Progenitor cell of endocrine pancreas (in vitro differentiated cells): ENCODE results near the gene KRT72. TPM values are rescaled to one million over a fixed set of nuclear protein-coding genes. Genes with fewer than 3 reads are reported as not detected.

ENCODE experiments used
- DNase-seq: peaks from one replicate; pipeline ENCODE4 v3.0.0; 2021; ENCODE audit warnings: low spot score; ENCODE audit not compliant: unreplicated experiment
- H3K27ac Mint-ChIP-seq: 2 replicates; pipeline ENCODE4 v1.8.0; 2021; ENCODE audit warnings: mild to moderate bottlenecking, moderate library complexity, mixed read lengths
- H3K27me3 Mint-ChIP-seq: 2 replicates; pipeline ENCODE4 v1.8.0; 2021; ENCODE audit warnings: mixed read lengths
- H3K36me3 Mint-ChIP-seq: 2 replicates; pipeline ENCODE4 v1.8.0; 2022; ENCODE audit warnings: mixed read lengths; ENCODE audit not compliant: insufficient read depth
- H3K4me1 Mint-ChIP-seq: 2 replicates; pipeline ENCODE4 v1.8.0; 2021; ENCODE audit warnings: low read depth, mixed read lengths
- H3K4me3 Mint-ChIP-seq: 2 replicates; pipeline ENCODE4 v1.8.0; 2021; ENCODE audit warnings: low read depth, mild to moderate bottlenecking, moderate library complexity, mixed read lengths
- H3K9me3 Mint-ChIP-seq: 2 replicates; pipeline ENCODE4 v1.8.0; 2021; ENCODE audit warnings: low read depth, mixed read lengths
- total RNA-seq: library from RNA; stranded (reverse); gene quantifications from 2 replicates; pipeline ENCODE4 v1.2.1, GENCODE V29; 2021
- TF ChIP-seq, protein P1 (sequence below): fragments of 200-600 bp; sonication (generic); IDR thresholded peaks from one replicate; pipeline ENCODE4 v1.5.0; 2021; ENCODE audit warnings: antibody characterized with exemption, mild to moderate bottlenecking; ENCODE audit not compliant: unreplicated experiment

Gene KRT72
- total RNA-seq, 1 donor from 2014 or later = not detected

DNA sequence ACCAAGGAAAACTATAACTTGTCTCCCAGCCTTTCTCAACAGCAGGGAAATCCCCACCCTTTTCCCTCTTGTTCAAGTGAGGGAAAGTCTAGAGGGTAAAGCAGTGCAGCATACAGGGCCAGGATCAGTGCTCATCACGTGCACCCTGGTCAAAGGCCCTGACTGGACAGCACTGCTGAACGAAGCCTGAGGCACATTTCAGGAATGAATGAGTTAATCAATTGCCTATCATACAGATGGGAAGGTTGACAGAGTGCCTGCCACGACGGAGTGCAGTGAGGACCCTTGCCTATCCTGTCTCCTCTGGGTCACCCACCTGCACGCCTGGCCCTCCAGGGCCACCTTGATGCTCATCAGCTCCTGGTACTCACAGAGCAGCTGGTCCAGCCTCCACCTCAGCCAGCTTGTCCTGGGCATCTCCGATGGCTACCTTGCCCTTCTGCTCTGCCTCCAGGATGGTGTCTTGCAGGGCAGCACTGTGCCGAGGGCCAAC lies 28.8 kb upstream of the KRT72 start:
- Mint-ChIP-seq H3K36me3 (no peaks in the 10 kb centered on the region), H3K27me3 (peaks cover 61% of the 10 kb centered on the region), H3K4me1 (no peaks in the 10 kb centered on the region), H3K4me3 (no peak overlapping the region), H3K27ac (no peak overlapping the region), H3K9me3 (no peaks in the 10 kb centered on the region)
- DNase-seq = no peak
- TF ChIP-seq, protein P1, sequence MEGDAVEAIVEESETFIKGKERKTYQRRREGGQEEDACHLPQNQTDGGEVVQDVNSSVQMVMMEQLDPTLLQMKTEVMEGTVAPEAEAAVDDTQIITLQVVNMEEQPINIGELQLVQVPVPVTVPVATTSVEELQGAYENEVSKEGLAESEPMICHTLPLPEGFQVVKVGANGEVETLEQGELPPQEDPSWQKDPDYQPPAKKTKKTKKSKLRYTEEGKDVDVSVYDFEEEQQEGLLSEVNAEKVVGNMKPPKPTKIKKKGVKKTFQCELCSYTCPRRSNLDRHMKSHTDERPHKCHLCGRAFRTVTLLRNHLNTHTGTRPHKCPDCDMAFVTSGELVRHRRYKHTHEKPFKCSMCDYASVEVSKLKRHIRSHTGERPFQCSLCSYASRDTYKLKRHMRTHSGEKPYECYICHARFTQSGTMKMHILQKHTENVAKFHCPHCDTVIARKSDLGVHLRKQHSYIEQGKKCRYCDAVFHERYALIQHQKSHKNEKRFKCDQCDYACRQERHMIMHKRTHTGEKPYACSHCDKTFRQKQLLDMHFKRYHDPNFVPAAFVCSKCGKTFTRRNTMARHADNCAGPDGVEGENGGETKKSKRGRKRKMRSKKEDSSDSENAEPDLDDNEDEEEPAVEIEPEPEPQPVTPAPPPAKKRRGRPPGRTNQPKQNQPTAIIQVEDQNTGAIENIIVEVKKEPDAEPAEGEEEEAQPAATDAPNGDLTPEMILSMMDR = no peak

DNA sequence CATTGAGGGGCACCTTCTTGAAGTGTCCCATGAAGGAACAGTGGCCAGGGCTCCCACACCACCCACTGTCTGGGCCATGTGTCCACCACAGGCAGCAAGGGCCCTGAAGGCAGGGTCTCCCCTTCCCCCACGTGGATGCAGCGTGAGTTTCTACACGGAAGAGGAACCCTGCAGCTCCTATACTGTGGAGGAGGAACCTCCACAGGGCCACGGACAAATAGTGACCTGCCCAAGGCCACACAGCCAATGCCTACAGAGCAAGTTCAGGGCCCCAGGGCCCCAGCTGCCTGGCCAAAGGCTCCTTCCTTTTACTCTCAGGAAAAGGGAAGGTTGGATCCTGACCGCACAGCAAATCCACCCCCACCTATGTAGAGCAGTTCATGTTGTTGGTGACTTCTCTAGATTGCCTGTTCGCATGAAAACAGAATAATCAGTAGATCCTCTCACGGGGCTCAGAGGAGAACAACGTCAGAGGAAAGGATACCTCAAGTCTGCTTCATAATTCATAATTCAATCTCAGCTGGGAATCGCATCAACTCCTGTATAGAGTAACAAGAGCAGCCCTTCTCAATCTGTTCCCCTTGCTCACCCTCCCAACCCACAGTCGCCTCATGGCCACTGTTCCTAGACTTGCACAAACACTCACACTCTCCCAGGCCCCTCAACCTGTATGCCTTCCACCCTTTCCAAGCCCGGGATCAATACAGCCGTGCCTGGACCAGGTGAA lies 28.2 kb upstream of the KRT72 start:
- Mint-ChIP-seq H3K27ac (no peak overlapping the region), H3K27me3 (peaks cover 62% of the 10 kb centered on the region)

DNA sequence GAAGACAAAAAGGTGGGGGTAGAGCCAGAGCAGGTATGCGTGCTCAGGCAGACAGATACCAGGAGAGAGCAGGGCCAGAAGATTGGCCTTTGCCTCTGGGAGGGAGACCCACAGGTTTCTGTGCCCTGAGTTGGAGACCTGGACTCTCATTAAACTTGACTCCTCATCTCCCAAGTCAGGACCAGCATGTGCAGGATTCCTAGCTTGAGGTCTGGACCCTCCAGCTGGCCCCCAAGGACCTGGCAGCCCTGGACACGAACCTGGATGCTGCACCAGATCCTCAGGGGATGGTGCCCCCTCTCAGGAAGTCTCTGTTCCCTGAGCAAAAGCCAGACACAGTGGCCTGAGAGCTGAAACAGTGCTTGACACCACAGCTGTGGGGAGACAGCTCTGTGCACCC lies 27.6 kb upstream of the KRT72 start:
- H3K27me3 Mint-ChIP-seq = peaks cover 56% of the 10 kb centered on the region
- H3K4me1 Mint-ChIP-seq = no peaks in the 10 kb centered on the region
- H3K9me3 Mint-ChIP-seq = no peaks in the 10 kb centered on the region
- H3K27ac Mint-ChIP-seq = no peak overlapping the region
- H3K4me3 Mint-ChIP-seq = no peak overlapping the region
- TF ChIP-seq, protein P1 = no peak
- DNase-seq = no peak
- H3K36me3 Mint-ChIP-seq = no peaks in the 10 kb centered on the region

More for the DNA sequence above, 28.2 kb upstream of the KRT72 start:
- H3K9me3 Mint-ChIP-seq = no peaks in the 10 kb centered on the region
- H3K4me3 Mint-ChIP-seq = no peak overlapping the region
- H3K36me3 Mint-ChIP-seq = no peaks in the 10 kb centered on the region
- TF ChIP-seq, protein P1 = no peak
- DNase-seq = no peak
- no peaks in the 10 kb centered on the region for H3K4me1 Mint-ChIP-seq

DNA sequence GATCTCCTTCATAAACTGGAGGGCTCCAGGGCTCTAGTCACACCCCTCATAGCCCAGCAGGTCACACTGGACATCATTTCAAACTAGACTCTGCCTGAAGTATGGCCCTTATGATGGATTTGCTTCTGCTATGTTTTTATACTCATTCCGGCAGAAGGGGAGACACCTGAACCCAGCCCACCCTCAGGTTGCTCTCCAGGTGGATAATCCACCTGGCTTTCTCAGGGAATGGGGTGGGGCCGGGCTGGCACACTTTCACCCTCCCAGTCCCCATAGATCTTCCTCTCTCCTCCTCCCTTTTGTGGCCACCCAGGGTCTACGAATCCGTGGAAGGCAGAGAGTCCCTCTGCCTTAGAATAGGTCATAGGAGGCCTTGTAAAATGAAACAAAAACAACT lies 26.8 kb upstream of the KRT72 start:
- Mint-ChIP-seq H3K27ac (no peak overlapping the region), H3K4me1 (no peaks in the 10 kb centered on the region), H3K4me3 (no peak overlapping the region), H3K36me3 (no peaks in the 10 kb centered on the region), H3K27me3 (peaks cover 52% of the 10 kb centered on the region), H3K9me3 (no peaks in the 10 kb centered on the region)
- DNase-seq = no peak
- TF ChIP-seq, protein P1 = no peak

DNA sequence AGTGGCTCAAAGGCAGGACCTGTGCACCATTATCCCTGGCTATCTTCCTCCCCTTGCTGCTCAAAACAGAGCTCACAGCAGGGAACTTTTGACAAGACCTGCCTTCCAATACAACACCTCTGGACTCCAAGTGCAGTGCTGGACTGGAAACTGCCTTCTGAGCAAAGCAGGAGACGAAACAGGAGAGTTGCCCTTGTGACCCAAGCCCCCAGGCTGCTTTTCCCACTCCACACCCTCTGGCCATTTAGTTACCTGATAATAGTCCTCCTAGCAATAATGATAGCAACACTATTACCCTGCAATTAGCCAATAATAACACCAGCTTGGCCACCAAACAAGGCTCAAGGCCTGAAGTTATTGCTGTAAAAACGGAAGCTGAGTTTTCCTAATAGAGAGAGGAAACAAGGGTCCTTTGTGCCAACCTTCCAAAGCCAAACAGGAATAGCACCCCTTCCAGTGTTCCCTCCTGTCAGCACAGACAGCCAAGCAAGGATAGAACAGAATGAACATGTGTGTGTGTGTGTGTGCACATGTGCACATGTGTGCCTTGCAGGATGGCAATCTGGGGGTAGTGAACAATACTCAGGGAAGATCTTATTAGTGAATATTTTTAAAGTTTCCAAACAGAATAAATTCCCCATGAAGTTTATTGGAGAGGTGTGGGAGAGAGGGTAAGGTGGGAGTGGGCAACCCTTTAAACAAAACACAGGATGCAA lies 26.3 kb upstream of the KRT72 start:
- Mint-ChIP-seq H3K27ac (no peak overlapping the region), H3K36me3 (no peaks in the 10 kb centered on the region), H3K4me1 (no peaks in the 10 kb centered on the region), H3K9me3 (no peaks in the 10 kb centered on the region), H3K4me3 (no peak overlapping the region), H3K27me3 (peaks cover 54% of the 10 kb centered on the region)
- DNase-seq = no peak
- TF ChIP-seq, protein P1 = no peak
